ENCODE data around the gene FAM9C. TPM values are rescaled to one million over a fixed set of nuclear protein-coding genes. Genes with fewer than 3 reads are reported as not detected.
A peak's percentile ranks its signal among the peaks of the same experiment; 100 is the strongest.
"Not testable (repeated sequence)": the region's sequence is repeated elsewhere in the genome, so short reads cannot be mapped to it uniquely, and the experiment has no call there.

The FAM9C gene
- total and polyA plus RNA-seq, 12 donors = 0.07 to 1.00 (median 0.29) TPM; not detected in 6

DNA sequence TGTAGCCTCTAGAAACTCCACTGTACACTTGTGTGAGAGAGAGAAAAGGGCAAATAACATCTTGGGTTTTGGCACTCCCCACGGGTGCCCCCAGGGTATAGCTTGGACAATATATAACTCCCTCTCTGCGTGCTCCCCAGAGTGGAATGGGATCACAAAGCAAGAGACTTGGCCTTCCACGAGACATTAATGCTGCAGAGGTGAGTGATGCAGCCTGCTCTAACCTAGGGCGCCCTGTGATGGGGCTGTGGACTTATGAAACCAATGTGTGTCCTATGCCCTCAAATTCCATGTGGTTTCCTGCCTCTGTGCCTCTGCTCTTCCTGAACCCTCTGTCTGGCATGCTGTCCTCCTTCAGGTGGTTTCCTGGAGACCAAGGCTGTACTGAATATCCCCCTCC, 22.0 kb upstream of the FAM9C start:
- 84 to 91% methylated on average over 4 of the region's 4 CpGs for WGBS, 2 donors
- Histone ChIP-seq H3K4me3 (no peak overlapping the region), H3K9me3 (peaks cover 0 to 36% (median 5%) of the 10 kb centered on the region in 11 donors), H3K4me1 (no peaks in the 10 kb centered on the region), H3K27me3 (peaks cover 0 to 20% (median 0%) of the 10 kb centered on the region in 7 donors), H3K27ac (no peak overlapping the region), H3K36me3 (no peaks in the 10 kb centered on the region)
- ATAC-seq (no peak), DNase-seq (no peak)
- TF ChIP-seq, protein P1, sequence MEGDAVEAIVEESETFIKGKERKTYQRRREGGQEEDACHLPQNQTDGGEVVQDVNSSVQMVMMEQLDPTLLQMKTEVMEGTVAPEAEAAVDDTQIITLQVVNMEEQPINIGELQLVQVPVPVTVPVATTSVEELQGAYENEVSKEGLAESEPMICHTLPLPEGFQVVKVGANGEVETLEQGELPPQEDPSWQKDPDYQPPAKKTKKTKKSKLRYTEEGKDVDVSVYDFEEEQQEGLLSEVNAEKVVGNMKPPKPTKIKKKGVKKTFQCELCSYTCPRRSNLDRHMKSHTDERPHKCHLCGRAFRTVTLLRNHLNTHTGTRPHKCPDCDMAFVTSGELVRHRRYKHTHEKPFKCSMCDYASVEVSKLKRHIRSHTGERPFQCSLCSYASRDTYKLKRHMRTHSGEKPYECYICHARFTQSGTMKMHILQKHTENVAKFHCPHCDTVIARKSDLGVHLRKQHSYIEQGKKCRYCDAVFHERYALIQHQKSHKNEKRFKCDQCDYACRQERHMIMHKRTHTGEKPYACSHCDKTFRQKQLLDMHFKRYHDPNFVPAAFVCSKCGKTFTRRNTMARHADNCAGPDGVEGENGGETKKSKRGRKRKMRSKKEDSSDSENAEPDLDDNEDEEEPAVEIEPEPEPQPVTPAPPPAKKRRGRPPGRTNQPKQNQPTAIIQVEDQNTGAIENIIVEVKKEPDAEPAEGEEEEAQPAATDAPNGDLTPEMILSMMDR (IDR thresholded peaks at IDR 0.05) = no peak
- intact Hi-C loops (cut with DNase I) = no loop called here

DNA sequence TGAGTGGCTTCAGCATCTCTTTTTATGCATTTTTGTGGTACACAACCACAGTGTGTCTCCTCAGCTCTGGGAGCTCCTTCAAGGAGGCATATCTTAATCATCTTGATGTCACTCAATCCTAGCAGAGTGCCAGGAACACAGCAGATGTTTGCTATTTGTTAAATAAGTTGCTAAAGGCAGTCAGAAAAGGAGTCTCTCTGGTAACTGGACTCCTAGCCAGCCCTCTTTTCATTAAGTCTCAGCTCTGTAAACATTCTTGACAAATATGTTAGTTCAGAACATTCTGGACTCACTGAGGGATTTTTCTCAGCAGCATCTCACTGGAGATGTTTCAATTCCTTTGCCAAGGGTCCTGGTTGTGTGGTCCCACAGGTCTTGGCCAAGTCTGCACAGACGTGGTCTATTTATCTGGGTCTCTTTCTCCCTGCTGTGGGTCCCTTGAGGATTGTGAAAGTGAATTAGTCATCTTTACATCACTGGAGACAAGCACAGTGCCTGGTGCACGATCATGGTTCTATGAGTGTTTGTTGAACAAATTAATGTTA, 20.3 kb upstream of the FAM9C start:
- TF ChIP-seq, protein P1 (IDR thresholded peaks at IDR 0.05) = no peak
- ATAC-seq = peak in 5 of 8 donors; percentile 12 to 88 (median 64)
- Histone ChIP-seq H3K9me3 (peaks cover 0 to 33% (median under 1%) of the 10 kb centered on the region in 11 donors), H3K4me3 (no peak overlapping the region), H3K27me3 (peaks cover 0 to 20% (median 0%) of the 10 kb centered on the region in 7 donors), H3K36me3 (no peaks in the 10 kb centered on the region), H3K27ac (no peak overlapping the region), H3K4me1 (peaks cover 0 to 11% (median 0%) of the 10 kb centered on the region in 9 donors)
- no peak for DNase-seq
- WGBS, 2 donors = 51 to 65% methylated on average over 2 of the region's 2 CpGs
- intact Hi-C loops (cut with DNase I) = no loop called here

DNA sequence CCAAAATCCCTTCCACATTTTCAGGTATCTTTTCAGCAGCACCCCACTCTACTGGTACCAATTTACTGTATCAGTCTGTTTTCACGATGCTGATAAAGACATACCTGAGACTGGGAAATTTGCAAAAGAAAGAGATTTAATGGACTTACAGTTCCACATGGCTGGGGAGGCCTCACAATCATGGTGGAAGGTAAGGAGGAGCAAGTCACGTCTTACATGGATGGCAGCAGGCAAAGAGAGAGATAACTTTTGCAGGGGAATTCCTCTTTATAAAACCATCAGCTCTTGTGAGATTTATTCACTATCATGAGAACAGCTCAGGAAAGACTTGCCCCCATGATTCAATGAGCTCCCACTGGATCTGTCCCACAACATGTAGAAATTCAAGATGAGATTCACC, 18.7 kb upstream of the FAM9C start:
- ATAC-seq; H3K36me3 ChIP-seq; H3K27ac ChIP-seq; H3K4me3 ChIP-seq; intact Hi-C loops (cut with DNase I); DNase-seq: not testable (repeated sequence)
- H3K27me3 ChIP-seq = peaks cover 0 to 20% (median 0%) of the 10 kb centered on the region in 7 donors
- WGBS, 2 donors = 92 to 93% methylated on average over 2 of the region's 2 CpGs
- H3K9me3 ChIP-seq = peaks cover 0 to 20% (median 0%) of the 10 kb centered on the region in 11 donors
- H3K4me1 ChIP-seq = peaks cover 0 to 13% (median 0%) of the 10 kb centered on the region in 9 donors

DNA sequence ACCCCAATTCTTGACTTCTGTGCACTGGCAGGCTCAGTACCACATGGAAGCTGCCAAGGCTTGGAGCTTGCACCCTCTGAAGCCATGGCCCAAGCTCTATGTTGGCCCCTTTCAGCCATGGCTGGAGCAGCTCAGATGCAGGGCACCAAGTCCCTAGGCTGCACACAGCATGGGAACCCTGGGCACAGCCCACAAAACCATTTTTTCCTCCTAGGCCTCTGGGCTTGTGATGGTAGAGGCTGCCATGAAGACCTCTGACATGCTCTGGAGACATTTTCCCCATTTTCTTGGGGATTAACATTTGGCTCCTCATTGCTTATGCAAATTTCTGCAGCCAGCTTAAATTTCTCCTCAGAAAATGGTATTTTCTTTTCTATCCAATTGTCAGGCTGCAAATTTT, 17.9 kb upstream of the FAM9C start:
- peaks cover 0 to 20% (median 0%) of the 10 kb centered on the region in 11 donors for H3K9me3 ChIP-seq
- H3K4me3 ChIP-seq; intact Hi-C loops (cut with DNase I); H3K27ac ChIP-seq; ATAC-seq; DNase-seq; H3K36me3 ChIP-seq: not testable (repeated sequence)
- H3K27me3 ChIP-seq = peaks cover 0 to 20% (median 0%) of the 10 kb centered on the region in 7 donors
- peaks cover 0 to 13% (median 0%) of the 10 kb centered on the region in 9 donors for H3K4me1 ChIP-seq

DNA sequence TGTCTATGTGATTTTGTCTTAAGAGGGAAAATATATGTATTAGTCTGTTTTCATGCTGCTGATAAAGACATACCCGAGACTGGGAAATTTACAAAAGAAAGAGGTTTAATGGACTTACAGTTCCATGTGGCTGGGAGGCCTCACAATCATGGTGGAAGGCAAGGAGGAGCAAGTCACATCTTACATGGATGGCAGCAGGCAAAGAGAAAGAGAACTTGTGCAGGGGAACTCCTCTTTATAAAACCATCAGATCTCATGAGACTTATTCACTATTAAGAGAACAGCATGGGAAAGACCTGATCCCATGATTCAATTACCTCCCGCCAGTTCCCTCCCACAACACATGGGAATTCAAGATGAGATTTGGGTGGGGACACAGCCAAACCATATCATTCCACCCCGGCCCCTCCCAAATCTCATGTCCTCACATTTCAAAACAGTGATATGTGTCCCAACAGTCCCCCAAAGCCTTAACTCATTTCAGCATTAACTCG, 16.8 kb upstream of the FAM9C start:
- ATAC-seq; H3K27ac ChIP-seq; intact Hi-C loops (cut with DNase I); DNase-seq; H3K4me3 ChIP-seq; H3K36me3 ChIP-seq: not testable (repeated sequence)
- peaks cover 0 to 17% (median 0%) of the 10 kb centered on the region in 7 donors for H3K27me3 ChIP-seq
- peaks cover 0 to 13% (median 0%) of the 10 kb centered on the region in 9 donors for H3K4me1 ChIP-seq
- 94 to 96% methylated on average over 4 of the region's 4 CpGs for WGBS, 2 donors
- peaks cover 0 to 20% (median 0%) of the 10 kb centered on the region in 11 donors for H3K9me3 ChIP-seq
